Tongue (tissue), 2 donors: ENCODE measurements around the gene ITGA7. TPM values are rescaled to one million over a fixed set of nuclear protein-coding genes. Genes with fewer than 3 reads are reported as not detected.

Experiments used
- DNase-seq: peaks from one replicate; pipeline ENCODE4 v3.0.0-alpha.2; 2015
- total RNA-seq: library from RNA; depleted of rRNA; stranded (reverse); fragments of >200 nt; gene quantifications from one replicate; pipeline ENCODE4 v1.2.3, GENCODE V29; 2014

ITGA7 gene
- total RNA-seq, result 278 TPM

- DNase-seq, result peak; percentile 93
Observed at GRCh38 chr12:55707841-55708694, at the start of gene ITGA7. TSS of gene ITGA7 (minus strand) at chr12:55707904. CDS start at chr12:55707682, 222 bp downstream.

- no peak for DNase-seq
Observed at GRCh38 chr12:55755246-55755645, 47.5 kb upstream of the ITGA7 start.

- DNase-seq, result no peak
Observed at GRCh38 chr12:55748230-55748993, 40.7 kb upstream of the ITGA7 start.

- no peak for DNase-seq
Observed at GRCh38 chr12:55746913-55747231, 39.2 kb upstream of the ITGA7 start.

- no peak for DNase-seq
Observed at GRCh38 chr12:55746174-55746912, 38.6 kb upstream of the ITGA7 start.

GRCh38 chr12:55745361-55746173, 37.9 kb upstream of the ITGA7 start:
- peak; percentile 76 for DNase-seq

- DNase-seq, result no peak
Observed at GRCh38 chr12:55744340-55745030, 36.8 kb upstream of the ITGA7 start.

- peak; percentile 78 for DNase-seq
Observed at GRCh38 chr12:55743406-55744339, 36.0 kb upstream of the ITGA7 start.

GRCh38 chr12:55742719-55743405, 35.2 kb upstream of the ITGA7 start, which contains the start of gene GDF11:
TSS of gene GDF11 (plus strand) at chr12:55743122. CDS start at chr12:55743317, 195 bp downstream.
- peak; percentile 95 for DNase-seq

GRCh38 chr12:55741931-55742680, 34.4 kb upstream of the ITGA7 start:
- no peak for DNase-seq

- no peak for DNase-seq
Observed at GRCh38 chr12:55739025-55739378, 31.3 kb upstream of the ITGA7 start.

GRCh38 chr12:55738123-55739024, 30.7 kb upstream of the ITGA7 start:
- DNase-seq, result peak; percentile 96

- DNase-seq, result peak; percentile 60
Observed at GRCh38 chr12:55737581-55738122, 29.9 kb upstream of the ITGA7 start.

GRCh38 chr12:55736780-55737580, 29.3 kb upstream of the ITGA7 start:
- peak; percentile 76 for DNase-seq

- DNase-seq, result no peak
Observed at GRCh38 chr12:55736076-55736475, 28.4 kb upstream of the ITGA7 start.

GRCh38 chr12:55734595-55734994, 26.9 kb upstream of the ITGA7 start:
- no peak for DNase-seq
